ENCODE measurements around the gene OLIG1. TPM values are rescaled to one million over a fixed set of nuclear protein-coding genes. Genes with fewer than 3 reads are reported as not detected.

OLIG1 gene, protein sequence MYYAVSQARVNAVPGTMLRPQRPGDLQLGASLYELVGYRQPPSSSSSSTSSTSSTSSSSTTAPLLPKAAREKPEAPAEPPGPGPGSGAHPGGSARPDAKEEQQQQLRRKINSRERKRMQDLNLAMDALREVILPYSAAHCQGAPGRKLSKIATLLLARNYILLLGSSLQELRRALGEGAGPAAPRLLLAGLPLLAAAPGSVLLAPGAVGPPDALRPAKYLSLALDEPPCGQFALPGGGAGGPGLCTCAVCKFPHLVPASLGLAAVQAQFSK
- 0.15 and 1.2 TPM in 2 replicates for total RNA-seq (2014; rRNA removed; shearing (Covaris generic))

DNA sequence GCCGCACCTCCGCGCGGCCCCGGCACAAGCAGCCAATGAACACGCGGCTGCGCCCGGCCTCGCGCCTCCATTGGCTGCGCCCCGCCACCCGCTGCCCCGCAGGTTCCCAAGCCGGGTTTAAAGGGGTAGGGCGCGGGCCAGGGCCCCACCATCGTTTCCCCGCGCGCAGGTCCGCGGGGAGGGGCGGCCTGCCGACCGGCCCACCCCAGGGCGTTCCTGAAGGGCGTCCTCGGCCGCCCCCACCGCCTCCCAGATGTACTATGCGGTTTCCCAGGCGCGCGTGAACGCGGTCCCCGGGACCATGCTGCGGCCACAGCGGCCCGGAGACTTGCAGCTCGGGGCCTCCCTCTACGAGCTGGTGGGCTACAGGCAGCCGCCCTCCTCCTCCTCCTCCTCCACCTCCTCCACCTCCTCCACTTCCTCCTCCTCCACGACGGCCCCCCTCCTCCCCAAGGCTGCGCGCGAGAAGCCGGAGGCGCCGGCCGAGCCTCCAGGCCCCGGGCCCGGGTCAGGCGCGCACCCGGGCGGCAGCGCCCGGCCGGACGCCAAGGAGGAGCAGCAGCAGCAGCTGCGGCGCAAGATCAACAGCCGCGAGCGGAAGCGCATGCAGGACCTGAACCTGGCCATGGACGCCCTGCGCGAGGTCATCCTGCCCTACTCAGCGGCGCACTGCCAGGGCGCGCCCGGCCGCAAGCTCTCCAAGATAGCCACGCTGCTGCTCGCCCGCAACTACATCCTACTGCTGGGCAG is at the start of gene OLIG1:
Gene OLIG1, plus strand, starts transcription at position 148 of the 750 bp plus-strand sequence. Its CDS starts 106 bp downstream, at position 254.
- Histone ChIP-seq H3K36me3 (replicated peaks; ENCODE audit: control insufficient read depth, insufficient read depth, low read length) (no peaks in the 10 kb centered on the region), H3K4me3 (ENCODE audit: insufficient read depth, low read depth, low read length) (peak within 1 kb of the TSS; percentile 41), H3K27me3 (ENCODE audit: control insufficient read depth, insufficient read depth, low read length) (peaks cover 88% of the 10 kb centered on the region)
- peak; percentile 98 for DNase-seq

DNA sequence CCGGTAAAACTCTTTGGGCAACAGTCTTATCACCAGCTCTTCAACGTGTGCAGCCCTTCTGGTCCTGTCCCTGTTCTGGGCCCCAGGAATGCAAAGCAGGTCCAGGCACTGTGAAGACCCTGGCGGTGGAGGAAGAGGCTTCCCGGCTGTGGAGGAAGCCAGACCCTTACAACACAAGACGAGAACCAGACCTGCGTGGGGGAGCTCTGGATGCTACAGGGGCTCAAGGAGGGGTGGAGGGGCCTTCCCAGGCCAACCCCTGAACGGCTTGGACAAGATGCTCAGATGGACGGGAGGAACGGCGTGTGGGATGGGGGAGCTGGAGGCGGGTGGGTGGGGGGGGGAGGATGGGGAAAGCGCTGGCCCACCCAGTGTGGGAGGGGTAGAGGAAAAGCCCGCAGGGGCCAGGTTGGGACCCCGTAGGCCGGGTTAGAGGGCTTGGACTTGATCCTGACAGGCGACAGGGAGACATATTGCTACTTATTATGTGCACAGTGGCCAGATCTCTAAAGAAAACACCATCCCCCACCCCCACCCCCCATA is 49.3 kb upstream of the OLIG1 start:
- peaks cover 92% of the 10 kb centered on the region for H3K27me3 ChIP-seq (ENCODE audit: control insufficient read depth, insufficient read depth, low read length)
- peak; percentile 60 for DNase-seq
- H3K36me3 ChIP-seq (replicated peaks; ENCODE audit: control insufficient read depth, insufficient read depth, low read length), result no peaks in the 10 kb centered on the region
- H3K4me3 ChIP-seq (ENCODE audit: insufficient read depth, low read depth, low read length), result no peak overlapping the region; the same call in 1 of the 2 replicates

DNA sequence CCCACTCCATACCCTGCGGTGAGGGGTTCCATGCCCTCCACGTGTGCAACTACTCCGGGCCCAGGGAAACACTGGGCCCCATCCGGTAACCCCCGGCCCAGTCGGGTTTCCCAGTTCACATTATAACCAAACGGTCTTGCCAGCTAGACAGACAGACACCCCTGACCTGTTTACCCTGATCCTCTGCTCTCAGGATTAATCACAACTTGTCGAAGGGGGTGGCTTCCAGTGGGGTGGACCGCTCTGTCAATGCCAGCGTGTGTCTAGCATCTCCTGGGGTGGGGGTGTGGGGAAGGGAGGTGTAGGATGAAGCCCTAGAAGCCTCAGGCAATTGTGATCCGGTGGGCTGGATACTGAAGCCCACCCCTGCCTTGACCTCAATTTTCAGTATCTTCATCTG is 48.8 kb upstream of the OLIG1 start:
- Histone ChIP-seq H3K27me3 (ENCODE audit: control insufficient read depth, insufficient read depth, low read length) (peaks cover 92% of the 10 kb centered on the region), H3K36me3 (replicated peaks; ENCODE audit: control insufficient read depth, insufficient read depth, low read length) (no peaks in the 10 kb centered on the region), H3K4me3 (ENCODE audit: insufficient read depth, low read depth, low read length) (no peak overlapping the region)
- peak; percentile 48 for DNase-seq

DNA sequence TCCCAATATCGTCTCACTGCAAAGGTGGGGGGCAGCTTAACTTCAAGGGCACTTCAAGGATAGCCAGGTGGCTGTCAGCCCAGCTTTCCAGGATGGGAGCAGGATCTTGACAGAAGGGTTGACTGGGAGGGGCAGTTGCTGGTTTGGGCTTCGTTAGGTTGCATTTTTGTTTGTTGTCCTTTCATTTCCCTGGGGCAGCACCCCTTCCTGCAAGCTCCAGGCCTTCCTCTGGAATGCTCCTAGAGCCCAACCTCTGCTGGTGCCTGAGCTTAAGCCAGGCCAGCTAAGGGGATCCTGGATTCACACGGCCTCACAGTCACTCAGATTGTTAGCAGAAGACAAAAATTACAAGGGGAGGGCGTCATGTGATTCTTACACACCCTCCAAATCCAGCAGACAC is 48.3 kb upstream of the OLIG1 start:
- DNase-seq, result peak; percentile 52
- Histone ChIP-seq H3K36me3 (replicated peaks; ENCODE audit: control insufficient read depth, insufficient read depth, low read length) (no peaks in the 10 kb centered on the region), H3K4me3 (ENCODE audit: insufficient read depth, low read depth, low read length) (no peak overlapping the region), H3K27me3 (ENCODE audit: control insufficient read depth, insufficient read depth, low read length) (peaks cover 96% of the 10 kb centered on the region)

DNA sequence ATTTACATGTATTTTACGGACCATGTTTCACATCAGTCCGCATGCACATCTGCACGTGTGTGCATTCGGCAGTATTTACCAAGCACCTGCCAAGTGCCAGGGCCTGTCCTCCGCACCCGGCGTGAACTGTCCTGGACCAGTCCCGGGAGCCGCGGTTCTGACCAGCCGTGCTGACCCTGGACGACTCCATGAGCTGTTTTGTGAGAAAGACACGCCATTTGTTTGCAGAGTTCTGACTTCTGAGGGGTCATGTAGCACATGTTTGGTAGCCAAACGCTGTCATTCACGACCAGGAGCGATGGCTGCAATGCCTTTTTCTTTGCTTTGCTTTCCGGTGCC is 47.5 kb upstream of the OLIG1 start:
- no peaks in the 10 kb centered on the region for H3K36me3 ChIP-seq (replicated peaks; ENCODE audit: control insufficient read depth, insufficient read depth, low read length)
- H3K4me3 ChIP-seq (ENCODE audit: insufficient read depth, low read depth, low read length), result no peak overlapping the region; the same call in 1 of the 2 replicates
- peaks cover 98% of the 10 kb centered on the region for H3K27me3 ChIP-seq (ENCODE audit: control insufficient read depth, insufficient read depth, low read length)
- no peak for DNase-seq

DNA sequence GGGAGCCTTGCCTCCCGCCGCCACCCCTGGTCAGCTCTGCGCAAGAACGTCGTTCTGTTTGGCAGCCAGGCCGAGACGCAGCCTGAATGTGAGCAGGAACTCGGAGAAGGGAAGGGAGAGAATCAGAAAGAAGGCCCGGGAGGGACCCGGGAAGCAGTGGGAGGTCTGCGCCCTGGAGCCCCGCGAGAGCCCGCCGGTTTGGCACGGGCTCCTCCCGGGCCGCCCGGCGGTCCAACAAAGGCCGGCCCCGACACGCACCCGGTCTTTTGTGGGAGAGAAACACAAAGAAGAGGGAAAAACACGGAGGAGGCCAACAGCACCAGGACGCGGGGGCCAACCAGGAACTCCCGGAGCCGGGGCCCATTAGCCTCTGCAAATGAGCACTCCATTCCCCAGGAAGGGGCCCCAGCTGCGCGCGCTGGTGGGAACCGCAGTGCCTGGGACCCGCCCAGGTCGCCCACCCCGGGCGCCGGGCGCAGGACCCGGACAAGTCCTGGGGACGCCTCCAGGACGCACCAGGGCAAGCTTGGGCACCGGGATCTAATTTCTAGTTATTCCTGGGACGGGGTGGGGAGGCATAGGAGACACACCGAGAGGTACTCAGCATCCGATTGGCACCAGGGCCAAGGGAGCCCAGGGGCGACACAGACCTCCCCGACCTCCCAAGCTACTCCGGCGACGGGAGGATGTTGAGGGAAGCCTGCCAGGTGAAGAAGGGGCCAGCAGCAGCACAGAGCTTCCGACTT is 46.9 kb upstream of the OLIG1 start:
- peak; percentile 79 for DNase-seq
- peak overlapping the region; percentile 9; the same call in 1 of the 2 replicates for H3K4me3 ChIP-seq (ENCODE audit: insufficient read depth, low read depth, low read length)
- H3K36me3 ChIP-seq (replicated peaks; ENCODE audit: control insufficient read depth, insufficient read depth, low read length), result no peaks in the 10 kb centered on the region
- peaks cover 99% of the 10 kb centered on the region for H3K27me3 ChIP-seq (ENCODE audit: control insufficient read depth, insufficient read depth, low read length)

DNA sequence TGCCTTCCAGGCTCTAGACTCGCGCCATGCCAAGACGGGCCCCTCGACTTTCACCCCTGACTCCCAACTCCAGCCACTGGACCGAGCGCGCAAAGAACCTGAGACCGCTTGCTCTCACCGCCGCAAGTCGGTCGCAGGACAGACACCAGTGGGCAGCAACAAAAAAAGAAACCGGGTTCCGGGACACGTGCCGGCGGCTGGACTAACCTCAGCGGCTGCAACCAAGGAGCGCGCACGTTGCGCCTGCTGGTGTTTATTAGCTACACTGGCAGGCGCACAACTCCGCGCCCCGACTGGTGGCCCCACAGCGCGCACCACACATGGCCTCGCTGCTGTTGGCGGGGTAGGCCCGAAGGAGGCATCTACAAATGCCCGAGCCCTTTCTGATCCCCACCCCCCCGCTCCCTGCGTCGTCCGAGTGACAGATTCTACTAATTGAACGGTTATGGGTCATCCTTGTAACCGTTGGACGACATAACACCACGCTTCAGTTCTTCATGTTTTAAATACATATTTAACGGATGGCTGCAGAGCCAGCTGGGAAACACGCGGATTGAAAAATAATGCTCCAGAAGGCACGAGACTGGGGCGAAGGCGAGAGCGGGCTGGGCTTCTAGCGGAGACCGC is 46.3 kb upstream of the OLIG1 start:
- DNase-seq, result peak; percentile 75
- Histone ChIP-seq H3K27me3 (ENCODE audit: control insufficient read depth, insufficient read depth, low read length) (peaks cover 99% of the 10 kb centered on the region), H3K4me3 (ENCODE audit: insufficient read depth, low read depth, low read length) (peak overlapping the region; percentile 9; the same call in 1 of the 2 replicates), H3K36me3 (replicated peaks; ENCODE audit: control insufficient read depth, insufficient read depth, low read length) (no peaks in the 10 kb centered on the region)

DNA sequence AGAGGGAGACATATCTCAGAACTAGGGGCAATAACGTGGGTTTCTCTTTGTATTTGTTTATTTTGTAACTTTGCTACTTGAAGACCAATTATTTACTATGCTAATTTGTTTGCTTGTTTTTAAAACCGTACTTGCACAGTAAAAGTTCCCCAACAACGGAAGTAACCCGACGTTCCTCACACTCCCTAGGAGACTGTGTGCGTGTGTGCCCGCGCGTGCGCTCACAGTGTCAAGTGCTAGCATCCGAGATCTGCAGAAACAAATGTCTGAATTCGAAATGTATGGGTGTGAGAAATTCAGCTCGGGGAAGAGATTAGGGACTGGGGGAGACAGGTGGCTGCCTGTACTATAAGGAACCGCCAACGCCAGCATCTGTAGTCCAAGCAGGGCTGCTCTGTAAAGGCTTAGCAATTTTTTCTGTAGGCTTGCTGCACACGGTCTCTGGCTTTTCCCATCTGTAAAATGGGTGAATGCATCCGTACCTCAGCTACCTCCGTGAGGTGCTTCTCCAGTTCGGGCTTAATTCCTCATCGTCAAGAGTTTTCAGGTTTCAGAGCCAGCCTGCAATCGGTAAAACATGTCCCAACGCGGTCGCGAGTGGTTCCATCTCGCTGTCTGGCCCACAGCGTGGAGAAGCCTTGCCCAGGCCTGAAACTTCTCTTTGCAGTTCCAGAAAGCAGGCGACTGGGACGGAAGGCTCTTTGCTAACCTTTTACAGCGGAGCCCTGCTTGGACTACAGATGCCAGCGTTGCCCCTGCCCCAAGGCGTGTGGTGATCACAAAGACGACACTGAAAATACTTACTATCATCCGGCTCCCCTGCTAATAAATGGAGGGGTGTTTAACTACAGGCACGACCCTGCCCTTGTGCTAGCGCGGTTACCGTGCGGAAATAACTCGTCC is 45.5 kb upstream of the OLIG1 start:
- DNase-seq, result peak; percentile 38
- H3K36me3 ChIP-seq (replicated peaks; ENCODE audit: control insufficient read depth, insufficient read depth, low read length), result no peaks in the 10 kb centered on the region
- peaks cover 99% of the 10 kb centered on the region for H3K27me3 ChIP-seq (ENCODE audit: control insufficient read depth, insufficient read depth, low read length)
- H3K4me3 ChIP-seq (ENCODE audit: insufficient read depth, low read depth, low read length), result peak overlapping the region; percentile 65; the same call in 1 of the 2 replicates

DNA sequence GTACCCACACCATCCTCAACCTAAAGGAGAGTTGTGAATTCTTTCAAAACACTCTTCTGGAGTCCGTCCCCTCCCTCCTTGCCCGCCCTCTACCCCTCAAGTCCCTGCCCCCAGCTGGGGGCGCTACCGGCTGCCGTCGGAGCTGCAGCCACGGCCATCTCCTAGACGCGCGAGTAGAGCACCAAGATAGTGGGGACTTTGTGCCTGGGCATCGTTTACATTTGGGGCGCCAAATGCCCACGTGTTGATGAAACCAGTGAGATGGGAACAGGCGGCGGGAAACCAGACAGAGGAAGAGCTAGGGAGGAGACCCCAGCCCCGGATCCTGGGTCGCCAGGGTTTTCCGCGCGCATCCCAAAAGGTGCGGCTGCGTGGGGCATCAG is 44.8 kb upstream of the OLIG1 start:
- Histone ChIP-seq H3K36me3 (replicated peaks; ENCODE audit: control insufficient read depth, insufficient read depth, low read length) (no peaks in the 10 kb centered on the region), H3K4me3 (ENCODE audit: insufficient read depth, low read depth, low read length) (peak overlapping the region; percentile 65), H3K27me3 (ENCODE audit: control insufficient read depth, insufficient read depth, low read length) (peaks cover 99% of the 10 kb centered on the region)
- peak; percentile 89 for DNase-seq

DNA sequence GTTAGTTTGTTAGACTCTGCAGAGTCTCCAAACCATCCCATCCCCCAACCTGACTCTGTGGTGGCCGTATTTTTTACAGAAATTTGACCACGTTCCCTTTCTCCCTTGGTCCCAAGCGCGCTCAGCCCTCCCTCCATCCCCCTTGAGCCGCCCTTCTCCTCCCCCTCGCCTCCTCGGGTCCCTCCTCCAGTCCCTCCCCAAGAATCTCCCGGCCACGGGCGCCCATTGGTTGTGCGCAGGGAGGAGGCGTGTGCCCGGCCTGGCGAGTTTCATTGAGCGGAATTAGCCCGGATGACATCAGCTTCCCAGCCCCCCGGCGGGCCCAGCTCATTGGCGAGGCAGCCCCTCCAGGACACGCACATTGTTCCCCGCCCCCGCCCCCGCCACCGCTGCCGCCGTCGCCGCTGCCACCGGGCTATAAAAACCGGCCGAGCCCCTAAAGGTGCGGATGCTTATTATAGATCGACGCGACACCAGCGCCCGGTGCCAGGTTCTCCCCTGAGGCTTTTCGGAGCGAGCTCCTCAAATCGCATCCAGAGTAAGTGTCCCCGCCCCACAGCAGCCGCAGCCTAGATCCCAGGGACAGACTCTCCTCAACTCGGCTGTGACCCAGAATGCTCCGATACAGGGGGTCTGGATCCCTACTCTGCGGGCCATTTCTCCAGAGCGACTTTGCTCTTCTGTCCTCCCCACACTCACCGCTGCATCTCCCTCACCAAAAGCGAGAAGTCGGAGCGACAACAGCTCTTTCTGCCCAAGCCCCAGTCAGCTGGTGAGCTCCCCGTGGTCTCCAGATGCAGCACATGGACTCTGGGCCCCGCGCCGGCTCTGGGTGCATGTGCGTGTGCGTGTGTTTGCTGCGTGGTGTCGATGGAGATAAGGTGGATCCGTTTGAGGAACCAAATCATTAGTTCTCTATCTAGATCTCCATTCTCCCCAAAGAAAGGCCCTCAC is 44.2 kb upstream of the OLIG1 start, which contains the start of gene OLIG2:
Gene OLIG2, plus strand, starts transcription at position 447 of the 954 bp plus-strand sequence. CDS start 928 bp downstream, outside the sequence.
- peak; percentile 99 for DNase-seq
- Histone ChIP-seq H3K4me3 (ENCODE audit: insufficient read depth, low read depth, low read length) (peak within 1 kb of the TSS; percentile 65), H3K27me3 (ENCODE audit: control insufficient read depth, insufficient read depth, low read length) (peaks cover 99% of the 10 kb centered on the region), H3K36me3 (replicated peaks; ENCODE audit: control insufficient read depth, insufficient read depth, low read length) (no peaks in the 10 kb centered on the region)

DNA sequence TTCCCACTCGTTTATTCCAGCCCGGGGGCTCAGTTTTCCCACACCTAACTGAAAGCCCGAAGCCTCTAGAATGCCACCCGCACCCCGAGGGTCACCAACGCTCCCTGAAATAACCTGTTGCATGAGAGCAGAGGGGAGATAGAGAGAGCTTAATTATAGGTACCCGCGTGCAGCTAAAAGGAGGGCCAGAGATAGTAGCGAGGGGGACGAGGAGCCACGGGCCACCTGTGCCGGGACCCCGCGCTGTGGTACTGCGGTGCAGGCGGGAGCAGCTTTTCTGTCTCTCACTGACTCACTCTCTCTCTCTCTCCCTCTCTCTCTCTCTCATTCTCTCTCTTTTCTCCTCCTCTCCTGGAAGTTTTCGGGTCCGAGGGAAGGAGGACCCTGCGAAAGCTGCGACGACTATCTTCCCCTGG is 43.5 kb upstream of the OLIG1 start:
- Histone ChIP-seq H3K27me3 (ENCODE audit: control insufficient read depth, insufficient read depth, low read length) (peaks cover 99% of the 10 kb centered on the region), H3K36me3 (replicated peaks; ENCODE audit: control insufficient read depth, insufficient read depth, low read length) (no peaks in the 10 kb centered on the region), H3K4me3 (ENCODE audit: insufficient read depth, low read depth, low read length) (no peak overlapping the region)
- peak; percentile 64 for DNase-seq

DNA sequence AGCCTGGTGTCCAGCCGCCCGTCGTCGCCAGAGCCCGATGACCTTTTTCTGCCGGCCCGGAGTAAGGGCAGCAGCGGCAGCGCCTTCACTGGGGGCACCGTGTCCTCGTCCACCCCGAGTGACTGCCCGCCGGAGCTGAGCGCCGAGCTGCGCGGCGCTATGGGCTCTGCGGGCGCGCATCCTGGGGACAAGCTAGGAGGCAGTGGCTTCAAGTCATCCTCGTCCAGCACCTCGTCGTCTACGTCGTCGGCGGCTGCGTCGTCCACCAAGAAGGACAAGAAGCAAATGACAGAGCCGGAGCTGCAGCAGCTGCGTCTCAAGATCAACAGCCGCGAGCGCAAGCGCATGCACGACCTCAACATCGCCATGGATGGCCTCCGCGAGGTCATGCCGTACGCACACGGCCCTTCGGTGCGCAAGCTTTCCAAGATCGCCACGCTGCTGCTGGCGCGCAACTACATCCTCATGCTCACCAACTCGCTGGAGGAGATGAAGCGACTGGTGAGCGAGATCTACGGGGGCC is 43.0 kb upstream of the OLIG1 start:
- DNase-seq, result peak; percentile 75
- H3K4me3 ChIP-seq (ENCODE audit: insufficient read depth, low read depth, low read length), result no peak overlapping the region
- H3K36me3 ChIP-seq (replicated peaks; ENCODE audit: control insufficient read depth, insufficient read depth, low read length), result no peaks in the 10 kb centered on the region
- H3K27me3 ChIP-seq (ENCODE audit: control insufficient read depth, insufficient read depth, low read length), result peaks cover 99% of the 10 kb centered on the region

All from H7 (cell line).